H7 (cell line): ENCODE data around the gene MYL12B. TPM values are rescaled to one million over a fixed set of nuclear protein-coding genes. Genes with fewer than 3 reads are reported as not detected.

Experiments
- DNase-seq: peaks from one replicate; pipeline ENCODE4 v3.0.0; 2012
- H3K27me3 ChIP-seq: 2 replicates; pipeline ENCODE4 v1.6.0; 2011; ENCODE audit warnings: mild to moderate bottlenecking, low read length; ENCODE audit not compliant: control insufficient read depth, insufficient read depth
- H3K36me3 ChIP-seq: replicated peaks from 2 replicates; pipeline ENCODE4 v1.5.1; 2011; ENCODE audit warnings: low read length; ENCODE audit not compliant: control insufficient read depth, insufficient read depth
- H3K4me3 ChIP-seq: 2 replicates; pipeline ENCODE4 v1.5.1; 2011; ENCODE audit warnings: low read depth, mild to moderate bottlenecking, control low read depth, low read length, moderate library complexity; ENCODE audit not compliant: insufficient read depth
- total RNA-seq: library from RNA; depleted of rRNA; stranded (reverse); fragments of >200 nt; shearing (Covaris generic); gene quantifications from 2 replicates; pipeline ENCODE4 v1.2.3, GENCODE V29; 2014

Gene MYL12B
- total RNA-seq, 1 experiment from 2014 or later: 216 TPM

DNA sequence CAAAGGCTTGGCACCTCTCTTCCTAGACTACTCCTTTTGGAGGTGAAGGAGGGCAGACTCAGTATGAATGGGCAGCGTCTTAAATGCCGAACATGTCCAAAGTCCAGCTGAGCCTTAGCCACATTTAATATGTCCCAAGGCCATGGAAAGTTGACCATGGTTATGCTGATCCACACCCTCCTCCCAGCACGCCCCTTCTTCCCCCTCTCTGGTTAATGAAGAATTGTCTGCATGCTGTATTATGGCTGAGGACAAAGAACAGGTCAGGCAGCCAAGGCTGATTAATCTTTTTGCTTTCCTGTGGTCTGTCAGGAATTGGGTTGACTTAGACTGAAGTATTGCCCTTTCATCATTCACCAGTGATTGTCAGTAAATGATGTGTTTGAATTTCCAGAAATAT is 36.3 kb upstream of the MYL12B start:
- H3K36me3 ChIP-seq: no peaks in the 10 kb centered on the region
- H3K4me3 ChIP-seq: no peak overlapping the region
- DNase-seq: no peak
- no peaks in the 10 kb centered on the region for H3K27me3 ChIP-seq

DNA sequence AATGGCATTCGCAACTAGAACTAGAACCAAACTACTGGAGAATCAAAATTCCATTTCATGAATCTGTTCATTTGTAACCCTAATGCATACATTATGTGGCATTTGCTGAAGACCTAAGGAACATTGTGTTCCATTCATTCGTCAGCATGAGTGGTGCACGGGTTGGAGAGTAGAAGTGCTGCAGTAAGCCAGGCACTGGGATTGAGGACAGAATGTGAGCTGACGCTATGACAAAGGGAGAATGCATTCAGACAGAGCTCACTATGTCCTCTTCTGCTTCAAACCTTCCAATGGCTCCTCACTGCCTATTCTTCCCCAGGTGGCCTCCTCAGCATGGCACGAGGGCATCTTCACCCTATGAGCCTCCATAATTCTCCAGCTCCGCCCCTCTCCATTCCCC is 35.9 kb upstream of the MYL12B start:
- Histone ChIP-seq H3K36me3 (no peaks in the 10 kb centered on the region), H3K4me3 (no peak overlapping the region), H3K27me3 (no peaks in the 10 kb centered on the region)
- no peak for DNase-seq

DNA sequence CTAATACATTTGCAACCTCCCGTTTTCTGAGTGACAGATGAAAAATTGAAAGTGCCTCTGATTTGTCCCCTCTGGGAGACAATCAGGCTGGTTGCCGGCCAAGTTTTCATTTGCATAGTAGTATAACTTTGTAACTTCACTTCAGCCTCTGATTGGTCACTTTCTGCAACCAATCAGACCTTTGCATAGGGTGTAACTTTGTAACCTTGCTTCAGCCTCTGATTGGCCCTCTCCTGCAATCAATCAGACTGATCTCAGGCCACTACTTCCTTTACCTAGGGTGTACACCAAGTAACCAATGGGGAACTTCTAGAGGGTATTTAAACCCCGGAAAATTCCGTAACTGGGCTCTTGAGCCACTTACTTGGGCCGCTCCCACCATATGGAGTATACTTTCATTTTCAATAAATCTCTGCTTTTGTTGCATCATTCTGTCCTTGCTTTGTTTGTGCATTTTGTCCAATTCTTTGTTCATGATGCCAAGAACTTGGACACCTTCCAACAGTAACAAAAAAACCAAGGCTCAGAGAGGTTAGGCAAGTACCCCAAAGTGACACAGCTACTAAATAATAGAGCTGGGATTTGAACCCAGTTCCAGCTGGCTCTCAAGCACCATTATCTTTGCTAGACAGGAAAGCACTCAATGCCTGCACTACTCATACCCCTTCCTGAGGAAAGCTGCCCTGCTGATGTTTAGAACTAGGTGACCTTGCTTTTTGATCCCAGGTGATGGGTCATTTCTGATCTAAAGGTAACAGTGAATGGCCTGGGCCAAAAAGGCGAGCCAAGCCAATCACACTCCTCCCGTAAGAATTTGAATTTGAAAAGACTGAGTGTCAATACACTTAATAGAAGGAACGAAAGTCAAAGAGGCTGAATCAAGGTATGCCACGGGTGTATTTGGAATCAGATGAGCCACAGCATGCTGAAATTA is 31.3 kb upstream of the MYL12B start:
- Histone ChIP-seq H3K27me3 (no peaks in the 10 kb centered on the region), H3K4me3 (no peak overlapping the region), H3K36me3 (no peaks in the 10 kb centered on the region)
- peak; percentile 31 for DNase-seq

- H3K27me3 ChIP-seq: no peaks in the 10 kb centered on the region
- no peak overlapping the region for H3K4me3 ChIP-seq
- no peak for DNase-seq
- H3K36me3 ChIP-seq: no peaks in the 10 kb centered on the region
Observed at GRCh38 chr18:3233004-3233403, 28.9 kb upstream of the MYL12B start.

- no peak for DNase-seq
- Histone ChIP-seq H3K4me3 (no peak overlapping the region), H3K27me3 (no peaks in the 10 kb centered on the region), H3K36me3 (no peaks in the 10 kb centered on the region)
Observed at GRCh38 chr18:3233433-3234168, 28.3 kb upstream of the MYL12B start.

GRCh38 chr18:3234457-3234856 is 27.5 kb upstream of the MYL12B start:
- DNase-seq: no peak
- Histone ChIP-seq H3K4me3 (no peak overlapping the region), H3K27me3 (no peaks in the 10 kb centered on the region), H3K36me3 (no peaks in the 10 kb centered on the region)

DNA sequence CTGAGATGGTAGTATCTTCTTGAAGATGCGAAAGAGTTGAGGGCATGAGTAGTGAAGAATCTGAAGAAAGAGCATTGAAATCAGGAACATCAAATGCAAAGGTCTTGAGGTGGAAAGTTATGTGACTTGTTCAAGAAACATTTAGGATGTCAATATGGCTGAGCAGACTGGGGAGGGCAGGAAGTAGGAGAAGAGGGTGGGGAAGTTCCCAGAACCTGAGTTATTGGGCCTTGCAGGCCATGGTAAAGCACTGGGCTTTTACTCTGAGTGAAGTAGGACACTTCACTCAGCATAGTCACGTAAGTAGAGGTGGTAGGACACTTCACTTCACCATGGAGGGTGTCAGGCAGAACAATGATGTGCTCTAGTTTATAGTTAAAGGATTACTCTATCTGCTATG is 26.1 kb upstream of the MYL12B start:
- H3K36me3 ChIP-seq: no peaks in the 10 kb centered on the region
- DNase-seq: no peak
- H3K27me3 ChIP-seq: no peaks in the 10 kb centered on the region
- H3K4me3 ChIP-seq: no peak overlapping the region

DNA sequence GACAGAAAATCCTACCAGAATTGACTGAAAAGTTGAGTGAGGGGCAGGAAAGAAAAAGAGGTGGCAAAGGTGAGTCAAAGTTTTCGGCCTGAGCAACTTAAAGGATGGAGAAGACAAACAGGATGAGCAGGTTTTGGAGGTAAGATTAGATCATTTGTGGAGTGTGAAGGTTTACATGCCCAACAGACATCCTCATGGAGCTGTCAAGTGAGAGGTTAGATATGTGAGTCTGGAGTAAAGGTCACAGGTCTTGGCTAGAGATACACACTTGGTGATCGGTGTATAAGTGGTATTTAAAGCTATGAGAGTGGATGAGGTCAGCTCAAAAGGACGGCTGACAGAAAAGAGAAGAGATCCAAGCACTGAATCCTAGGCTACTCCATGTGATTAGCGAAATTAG is 25.5 kb upstream of the MYL12B start:
- Histone ChIP-seq H3K36me3 (no peaks in the 10 kb centered on the region), H3K27me3 (no peaks in the 10 kb centered on the region), H3K4me3 (no peak overlapping the region)
- no peak for DNase-seq

GRCh38 chr18:3238742-3239141 is 23.2 kb upstream of the MYL12B start:
- H3K27me3 ChIP-seq: no peaks in the 10 kb centered on the region
- H3K36me3 ChIP-seq: no peaks in the 10 kb centered on the region
- H3K4me3 ChIP-seq: no peak overlapping the region
- DNase-seq: no peak

DNA sequence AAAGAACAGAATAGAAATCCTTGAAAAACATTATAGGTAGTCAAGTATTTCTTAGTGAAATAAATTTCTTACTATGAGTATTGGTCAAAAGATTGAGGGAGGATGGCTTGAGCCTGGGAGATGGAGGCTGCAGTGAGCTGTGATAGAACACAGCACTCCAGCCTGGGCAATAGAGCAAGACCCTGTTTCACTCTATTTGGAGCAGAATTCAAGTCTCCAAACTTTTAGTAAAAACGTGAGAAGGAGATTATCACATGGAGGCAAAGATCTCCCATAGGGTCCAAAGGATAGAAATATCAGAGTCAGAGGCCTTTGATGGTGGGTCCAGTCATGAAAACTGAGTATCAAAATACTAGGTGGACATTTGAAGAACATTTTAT is 16.8 kb upstream of the MYL12B start:
- H3K27me3 ChIP-seq: no peaks in the 10 kb centered on the region
- H3K4me3 ChIP-seq: no peak overlapping the region
- H3K36me3 ChIP-seq: peaks cover 2% of the 10 kb centered on the region; the same call in 1 of the 2 replicates
- DNase-seq: no peak

DNA sequence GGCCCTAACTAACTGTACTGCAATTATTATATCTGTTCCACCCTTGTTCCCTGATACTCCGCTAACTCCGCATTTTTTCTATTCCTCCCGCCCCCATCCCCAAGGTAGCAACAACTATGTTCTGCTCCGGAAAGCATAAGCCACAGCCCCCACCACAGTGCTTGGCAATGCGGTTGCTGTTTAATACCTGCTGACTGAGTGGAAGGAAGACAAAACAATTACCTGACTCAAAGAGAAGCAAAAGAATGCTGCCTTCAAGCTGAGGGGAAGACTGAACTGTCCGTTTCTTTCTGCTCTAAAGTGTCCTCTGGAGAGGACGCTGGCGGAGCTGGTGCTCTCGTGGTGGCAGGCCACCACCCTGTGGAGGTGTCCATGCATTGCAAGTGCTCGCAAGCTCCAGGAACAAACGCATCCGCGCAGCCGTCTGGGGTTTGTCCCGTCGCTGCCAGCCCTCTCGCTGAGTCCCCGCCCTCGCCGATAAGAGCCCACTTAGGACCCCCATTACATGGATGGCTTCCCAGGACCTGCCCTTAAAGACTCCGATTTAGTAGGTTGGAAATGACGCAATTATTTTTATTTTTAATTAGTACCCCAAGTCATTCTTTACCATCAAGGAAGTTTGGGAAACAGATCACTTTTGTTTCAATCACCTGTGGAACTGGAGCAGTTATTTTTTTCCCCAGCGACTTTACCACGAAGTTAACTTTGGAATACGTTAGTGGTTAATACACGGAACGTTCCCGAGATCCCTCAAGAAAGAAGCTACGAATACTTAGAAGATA is 15.9 kb upstream of the MYL12B start:
- peak; percentile 81 for DNase-seq
- no peaks in the 10 kb centered on the region for H3K27me3 ChIP-seq
- H3K36me3 ChIP-seq: peaks cover 2% of the 10 kb centered on the region; the same call in 1 of the 2 replicates
- peak overlapping the region; percentile 61 for H3K4me3 ChIP-seq

- Histone ChIP-seq H3K27me3 (no peaks in the 10 kb centered on the region), H3K4me3 (peak overlapping the region; percentile 61), H3K36me3 (peaks cover 2% of the 10 kb centered on the region; the same call in 1 of the 2 replicates)
- peak; percentile 23 for DNase-seq
Observed at GRCh38 chr18:3246635-3247239, 15.2 kb upstream of the MYL12B start.

GRCh38 chr18:3247240-3248061 is 14.5 kb upstream of the MYL12B start, which contains the start of gene MYL12A:
MYL12A (plus strand) TSS chr18:3247801; CDS start chr18:3253248, 5,447 bp downstream.
- H3K27me3 ChIP-seq: no peaks in the 10 kb centered on the region
- DNase-seq: peak; percentile 98
- peak within 1 kb of the TSS; percentile 99 for H3K4me3 ChIP-seq
- H3K36me3 ChIP-seq: peaks cover 2% of the 10 kb centered on the region; the same call in 1 of the 2 replicates
